Pons (tissue), 1 donor: ENCODE results near the gene NUB1.

Experiments used
- DNase-seq: peaks from one replicate; pipeline ENCODE4 v3.0.0-alpha.2; 2016; ENCODE audit warnings: low spot score

The NUB1 gene

DNA sequence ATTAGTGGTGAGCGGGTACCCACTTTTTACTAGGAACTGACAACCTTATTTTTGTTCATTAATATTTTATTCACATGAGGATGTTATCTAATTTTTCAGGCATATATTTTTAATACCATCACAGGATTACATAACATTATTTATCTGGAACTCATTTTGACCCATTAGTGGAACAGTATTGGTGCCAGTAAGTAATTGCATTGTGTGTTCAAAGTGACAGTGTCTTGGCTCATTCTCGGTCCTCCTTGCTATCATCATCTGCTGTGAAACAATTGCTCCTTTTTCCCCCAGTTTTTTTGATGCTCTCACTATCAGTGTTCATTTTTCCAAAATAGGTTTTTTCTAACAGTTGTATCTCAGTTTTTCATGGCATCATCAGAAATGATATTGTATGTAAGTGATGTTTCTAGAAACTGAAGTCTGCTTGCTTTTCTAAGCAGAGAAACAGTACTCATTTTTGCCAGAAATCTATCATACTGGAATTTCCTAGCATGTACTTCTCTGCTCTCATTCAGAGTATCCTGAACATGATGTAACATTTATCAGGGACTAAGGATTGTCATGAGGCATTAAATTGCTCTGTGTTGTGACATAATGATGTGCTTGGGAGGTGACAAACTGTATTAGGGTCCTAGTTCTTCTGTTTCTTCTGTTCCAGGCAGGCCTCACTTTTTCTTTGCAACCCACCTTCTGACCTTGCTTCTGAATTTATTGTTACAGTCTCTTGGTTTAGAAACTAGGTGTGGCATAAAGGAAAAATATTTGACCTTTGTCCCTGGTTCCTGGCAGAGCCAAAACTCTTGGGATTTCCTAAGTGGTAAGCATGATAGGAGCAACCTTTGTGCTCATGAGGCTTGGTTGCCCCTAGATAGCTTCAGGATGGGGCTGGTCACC, 4.2 kb downstream of the NUB1 start:
- DNase-seq: no peak

- no peak for DNase-seq
Observed at GRCh38 chr7:151346470-151346769, 4.8 kb downstream of the NUB1 start.

GRCh38 chr7:151347200-151347599, 5.6 kb downstream of the NUB1 start:
- no peak for DNase-seq

DNA sequence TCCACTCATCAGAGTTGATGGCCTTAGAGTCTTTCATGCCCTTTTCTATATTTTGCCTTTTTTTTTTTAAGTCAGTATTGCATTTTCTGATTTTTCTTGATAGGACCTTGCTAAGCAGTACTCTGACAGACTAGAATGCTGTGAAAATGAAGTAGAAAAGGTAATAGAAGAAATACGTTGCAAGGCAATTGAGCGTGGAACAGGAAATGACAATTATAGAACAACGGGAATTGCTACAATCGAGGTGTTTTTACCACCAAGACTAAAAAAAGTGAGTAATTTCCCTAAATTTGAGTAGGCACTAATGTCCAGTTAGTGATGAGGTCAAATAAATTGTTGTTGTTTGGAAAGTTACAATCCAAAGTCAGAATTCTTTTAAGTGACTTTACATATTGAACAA, 7.4 kb downstream of the NUB1 start:
- DNase-seq: no peak

GRCh38 chr7:151349507-151349853, 7.9 kb downstream of the NUB1 start:
- DNase-seq: no peak

- DNase-seq: no peak
Observed at GRCh38 chr7:151351027-151351426, 9.4 kb downstream of the NUB1 start.

- DNase-seq: peak; percentile 30
Observed at GRCh38 chr7:151351967-151352366, 10.4 kb downstream of the NUB1 start.

DNA sequence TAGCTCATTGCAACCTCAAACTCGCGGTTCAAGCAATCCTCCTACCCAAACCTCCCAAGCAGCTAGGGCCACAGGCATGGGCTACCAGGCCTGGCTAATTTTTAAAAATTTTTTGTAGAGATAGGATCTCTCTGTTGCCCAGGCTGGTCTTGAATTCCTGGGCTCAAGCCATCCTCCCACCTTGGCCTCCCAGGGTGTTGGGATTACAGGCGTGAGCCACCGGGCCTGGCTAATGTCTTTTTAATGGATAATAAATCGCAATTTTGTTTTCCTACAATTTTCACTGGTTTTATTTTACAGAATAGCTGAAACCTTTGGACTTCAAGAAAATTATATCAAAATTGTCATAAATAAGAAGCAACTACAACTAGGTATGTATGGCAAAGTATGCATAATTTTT, 10.9 kb downstream of the NUB1 start:
- no peak for DNase-seq

- no peak for DNase-seq
Observed at GRCh38 chr7:151361193-151361959, 19.8 kb downstream of the NUB1 start.

DNA sequence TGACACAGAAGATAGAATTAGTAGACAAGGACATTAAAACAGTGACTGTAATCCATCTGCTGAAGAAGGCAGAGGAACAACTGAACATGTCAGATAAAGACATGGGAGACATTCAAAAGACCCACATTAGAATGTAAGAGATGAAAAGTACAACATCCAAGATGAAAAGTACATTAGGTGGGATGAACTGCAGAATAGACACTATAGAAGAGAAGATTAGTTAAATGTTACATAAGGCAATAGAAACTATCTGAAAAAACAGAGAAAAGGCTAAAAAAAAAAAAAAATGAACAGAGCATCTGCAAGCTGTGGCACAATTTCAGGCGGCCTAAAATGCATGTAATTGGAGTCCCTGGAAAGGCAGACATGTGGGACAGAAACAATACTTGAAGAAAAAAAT, 21.6 kb downstream of the NUB1 start:
- no peak for DNase-seq

GRCh38 chr7:151366166-151366879, 24.7 kb downstream of the NUB1 start:
- DNase-seq: no peak

DNA sequence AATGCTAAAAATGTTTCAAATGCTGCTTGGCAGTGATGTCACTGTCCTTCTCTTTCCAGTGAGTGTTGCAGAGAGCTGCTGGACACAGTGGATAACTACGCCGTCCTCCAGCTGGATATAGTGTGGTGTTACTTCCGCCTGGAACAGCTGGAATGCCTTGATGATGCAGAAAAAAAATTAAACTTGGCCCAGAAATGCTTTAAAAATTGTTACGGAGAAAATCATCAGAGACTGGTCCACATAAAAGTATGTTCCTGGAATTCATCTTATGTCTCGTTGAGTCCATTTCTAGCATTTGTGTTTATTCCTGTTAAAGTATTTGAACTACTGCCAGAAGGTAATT, 25.2 kb downstream of the NUB1 start:
- no peak for DNase-seq

DNA sequence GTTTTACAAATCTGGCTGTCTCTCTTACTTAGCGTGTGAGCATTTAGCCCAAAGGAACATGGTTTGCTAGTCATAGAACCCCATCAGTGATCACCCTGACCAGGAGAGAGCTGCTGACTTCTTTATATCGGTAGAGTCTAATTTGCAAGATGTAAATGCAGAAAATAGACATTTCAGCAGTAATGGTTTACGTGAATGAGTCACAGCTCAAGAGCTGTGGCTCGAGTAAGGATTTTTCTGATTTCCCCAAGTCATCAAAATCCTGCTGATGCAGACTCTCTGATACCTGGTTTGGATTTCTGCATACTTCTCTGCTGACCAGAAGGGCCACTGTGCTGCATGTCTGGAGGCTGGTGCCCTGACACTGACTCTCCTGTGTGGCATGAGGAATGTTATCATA, 25.7 kb downstream of the NUB1 start:
- no peak for DNase-seq

DNA sequence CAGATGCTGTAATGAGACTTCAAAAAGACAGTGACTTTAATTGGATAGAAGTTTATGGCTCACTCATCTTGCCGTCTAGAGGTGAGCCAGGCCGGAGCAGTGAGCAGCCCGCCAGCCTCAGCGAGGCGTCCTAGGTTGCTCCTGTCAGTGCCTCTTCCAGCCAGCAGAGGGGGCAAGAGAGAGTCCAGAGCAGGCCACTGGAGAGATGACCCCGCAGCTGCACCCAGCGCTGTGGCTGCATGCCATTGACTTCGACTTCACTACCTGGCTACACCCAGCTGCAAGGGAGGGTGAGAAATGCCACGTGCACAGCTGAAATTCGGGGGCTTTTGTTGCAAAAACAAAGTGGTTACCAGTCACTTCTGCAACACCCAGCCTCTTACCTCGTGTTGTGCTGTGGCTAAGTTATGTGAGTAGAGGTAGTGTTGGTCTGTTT, 26.5 kb downstream of the NUB1 start:
- peak; percentile 64 for DNase-seq

- DNase-seq: no peak
Observed at GRCh38 chr7:151371266-151371665, 29.7 kb downstream of the NUB1 start.

DNA sequence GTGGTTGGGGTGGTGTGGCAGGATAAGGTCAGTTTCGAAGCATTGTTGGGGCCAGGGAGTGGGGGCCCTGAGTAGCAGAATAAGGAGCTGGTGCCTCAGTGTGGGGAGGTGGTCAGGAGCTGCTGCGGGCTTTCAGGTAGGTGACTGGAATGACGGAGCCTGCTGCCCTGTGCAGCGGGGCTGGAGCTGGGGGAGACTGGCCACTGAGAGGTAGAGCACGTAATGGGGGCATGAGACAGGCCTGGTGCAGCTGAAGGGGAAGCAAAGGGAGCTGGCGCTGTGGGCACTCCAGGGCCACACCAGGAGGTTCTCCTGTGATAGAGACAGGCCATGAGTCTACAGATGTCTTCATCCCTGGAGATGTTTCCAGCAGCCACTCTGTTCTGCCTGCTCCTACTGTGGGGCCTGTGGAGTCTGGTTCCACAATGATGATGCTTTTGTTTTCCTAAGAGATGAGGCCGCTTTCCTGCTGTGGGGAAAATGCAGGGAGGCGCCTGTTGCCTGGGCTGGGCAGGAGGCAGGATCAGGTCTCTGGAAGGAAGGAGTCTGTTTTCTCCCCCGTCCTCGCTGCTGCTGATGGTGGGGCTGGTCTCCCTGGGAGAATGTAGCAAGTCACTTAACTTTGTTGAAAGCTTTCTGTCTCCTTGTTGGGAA, 31.1 kb downstream of the NUB1 start:
- no peak for DNase-seq

DNA sequence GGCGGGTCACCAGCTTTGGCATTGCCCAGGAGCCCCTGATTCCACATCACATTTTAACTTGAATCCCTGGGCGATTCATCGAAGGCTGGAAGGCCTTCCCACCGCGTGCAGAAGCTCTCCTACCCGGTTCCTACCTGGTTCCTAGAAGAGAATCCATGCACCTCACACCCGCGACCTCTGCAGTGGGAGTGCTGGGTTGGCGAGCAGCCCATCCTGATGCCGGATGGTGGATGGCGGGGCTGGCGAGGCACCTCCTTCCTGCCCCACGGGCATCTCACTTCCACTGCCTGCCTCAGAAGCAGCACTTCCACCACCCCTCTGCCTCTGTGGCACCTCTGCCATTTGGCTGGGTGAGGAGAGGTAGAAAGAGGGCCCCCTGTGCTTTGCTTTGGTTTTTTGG, 32.0 kb downstream of the NUB1 start:
- no peak for DNase-seq

- DNase-seq: no peak
Observed at GRCh38 chr7:151374139-151374538, 32.5 kb downstream of the NUB1 start.

DNA sequence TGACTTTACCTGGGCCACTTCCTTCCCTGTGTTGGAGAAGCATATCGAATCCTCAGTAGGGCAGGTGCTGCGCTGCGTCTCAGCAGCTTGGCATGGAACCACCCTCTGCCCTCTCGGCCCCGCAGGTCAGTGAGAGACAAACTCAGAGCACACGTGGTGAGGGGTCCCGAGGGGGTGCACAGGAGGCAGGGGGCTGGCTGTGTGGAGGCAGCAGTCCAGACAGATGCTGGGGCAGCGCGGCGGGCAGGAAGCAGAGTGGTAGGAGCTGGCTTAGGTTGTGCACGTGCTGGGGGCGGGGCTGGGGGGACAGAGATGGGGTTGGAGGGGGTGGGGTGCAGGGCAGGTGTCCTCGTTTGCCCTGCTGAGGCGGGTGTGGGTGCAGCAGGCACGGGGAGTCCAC, 33.1 kb downstream of the NUB1 start:
- DNase-seq: no peak

DNA sequence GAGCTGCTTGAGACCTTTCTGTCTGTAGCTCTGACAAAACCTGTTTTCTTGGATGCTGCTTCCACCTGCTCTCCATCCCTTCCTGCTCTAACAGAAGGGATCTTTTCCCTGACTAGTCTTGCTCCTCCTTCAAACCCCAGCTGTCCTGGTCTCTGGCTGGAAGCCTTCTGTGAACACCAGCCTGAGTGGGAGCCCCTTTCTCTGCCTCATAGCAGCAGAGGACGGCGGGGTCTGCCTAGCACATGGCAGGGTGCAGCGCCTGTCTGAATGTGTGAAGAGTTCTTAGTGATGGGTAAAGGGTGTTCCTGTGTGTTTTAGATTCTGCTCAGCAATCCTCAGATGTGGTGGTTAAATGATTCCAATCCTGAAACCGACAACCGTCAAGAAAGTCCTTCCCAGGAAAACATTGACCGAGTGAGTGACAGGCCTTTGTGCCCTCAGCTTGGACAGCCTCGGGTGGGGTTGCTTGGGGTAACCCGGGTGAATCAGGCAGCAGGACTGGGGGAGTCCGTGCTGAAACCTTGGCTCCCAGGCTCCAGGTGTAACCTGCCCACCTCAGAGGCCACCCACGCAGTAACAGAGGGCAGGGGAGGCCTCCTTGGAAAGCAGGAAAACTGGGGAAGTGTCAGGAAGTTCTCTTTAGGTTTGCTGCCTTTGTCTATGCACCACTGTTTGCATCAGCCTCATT, 34.1 kb downstream of the NUB1 start:
- DNase-seq: no peak

- no peak for DNase-seq
Observed at GRCh38 chr7:151376218-151376902, 34.7 kb downstream of the NUB1 start.
